Esophagus squamous epithelium (tissue), 4 donors: Measurements from ENCODE around the gene LGI2.

Experiments
- POLR2A ChIP-seq, 4 donors: fragments of 450-650 bp; IDR thresholded peaks; one replicate each; pipeline ENCODE4 v1.6.1; 2017; ENCODE audit warnings: antibody characterized with exemption in 4 of 4, mild to moderate bottlenecking in 4 of 4, moderate library complexity in 3 of 4
- TF ChIP-seq, protein P1 (sequence below), 6 experiments: fragments of 450-650 bp in 4 of 6; fragments of 200-600 bp in 2 of 6; sonication (generic) in 2 of 6; IDR thresholded peaks; one replicate each; pipeline ENCODE4 v1.5.1; 2016 to 2019; ENCODE audit warnings: antibody characterized with exemption in 6 of 6, mild to moderate bottlenecking in 4 of 6, moderate library complexity in 4 of 6

DNA sequence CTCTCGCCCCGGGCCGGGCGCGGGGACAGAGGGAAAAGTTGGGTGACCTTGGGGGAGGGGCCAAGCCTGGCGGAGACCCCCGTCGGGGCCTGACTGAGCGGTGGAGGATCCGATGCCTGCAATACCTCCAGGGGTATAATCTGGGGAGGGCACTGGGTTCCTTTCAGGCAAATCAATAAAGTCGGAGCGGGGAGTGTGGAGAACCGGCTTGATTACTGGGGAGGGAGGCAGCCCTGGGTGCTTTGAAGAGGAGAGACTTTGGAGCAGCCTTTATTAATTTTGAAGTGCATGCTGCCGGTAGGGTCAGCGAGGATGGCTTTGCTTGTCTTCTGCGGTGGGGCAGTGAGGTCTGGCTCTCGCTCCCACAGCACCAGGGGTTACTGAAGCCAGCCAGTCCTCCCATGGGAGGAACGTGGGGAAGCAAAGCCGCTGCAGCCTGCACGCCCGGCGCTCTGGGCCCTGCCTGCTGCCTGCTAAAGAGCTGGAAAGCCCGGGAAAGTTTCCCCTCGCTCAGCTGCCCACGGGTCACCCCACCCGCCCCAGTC, 403 bp upstream of the LGI2 start:
- TF ChIP-seq, protein P1, sequence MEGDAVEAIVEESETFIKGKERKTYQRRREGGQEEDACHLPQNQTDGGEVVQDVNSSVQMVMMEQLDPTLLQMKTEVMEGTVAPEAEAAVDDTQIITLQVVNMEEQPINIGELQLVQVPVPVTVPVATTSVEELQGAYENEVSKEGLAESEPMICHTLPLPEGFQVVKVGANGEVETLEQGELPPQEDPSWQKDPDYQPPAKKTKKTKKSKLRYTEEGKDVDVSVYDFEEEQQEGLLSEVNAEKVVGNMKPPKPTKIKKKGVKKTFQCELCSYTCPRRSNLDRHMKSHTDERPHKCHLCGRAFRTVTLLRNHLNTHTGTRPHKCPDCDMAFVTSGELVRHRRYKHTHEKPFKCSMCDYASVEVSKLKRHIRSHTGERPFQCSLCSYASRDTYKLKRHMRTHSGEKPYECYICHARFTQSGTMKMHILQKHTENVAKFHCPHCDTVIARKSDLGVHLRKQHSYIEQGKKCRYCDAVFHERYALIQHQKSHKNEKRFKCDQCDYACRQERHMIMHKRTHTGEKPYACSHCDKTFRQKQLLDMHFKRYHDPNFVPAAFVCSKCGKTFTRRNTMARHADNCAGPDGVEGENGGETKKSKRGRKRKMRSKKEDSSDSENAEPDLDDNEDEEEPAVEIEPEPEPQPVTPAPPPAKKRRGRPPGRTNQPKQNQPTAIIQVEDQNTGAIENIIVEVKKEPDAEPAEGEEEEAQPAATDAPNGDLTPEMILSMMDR (IDR thresholded peaks at IDR 0.05) = no peak
- no peak for TF ChIP-seq POLR2A (IDR thresholded peaks at IDR 0.05)
